Stimulated activated CD4-positive, alpha-beta T cell treated with anti-CD3 and anti-CD28 coated beads, Interleukin-12 subunit alpha, Interleukin-12 subunit beta, amount 100 ng/mL, for 48 hours (primary cell): ENCODE results near the gene PLCB1.

Experiments
- DNase-seq, 3 donors: peaks; one replicate each; pipeline ENCODE4 v3.0.0-alpha.2; 2020; ENCODE audit warnings: low read depth in 2 of 3, low spot score in 1 of 3

PLCB1 gene

DNA sequence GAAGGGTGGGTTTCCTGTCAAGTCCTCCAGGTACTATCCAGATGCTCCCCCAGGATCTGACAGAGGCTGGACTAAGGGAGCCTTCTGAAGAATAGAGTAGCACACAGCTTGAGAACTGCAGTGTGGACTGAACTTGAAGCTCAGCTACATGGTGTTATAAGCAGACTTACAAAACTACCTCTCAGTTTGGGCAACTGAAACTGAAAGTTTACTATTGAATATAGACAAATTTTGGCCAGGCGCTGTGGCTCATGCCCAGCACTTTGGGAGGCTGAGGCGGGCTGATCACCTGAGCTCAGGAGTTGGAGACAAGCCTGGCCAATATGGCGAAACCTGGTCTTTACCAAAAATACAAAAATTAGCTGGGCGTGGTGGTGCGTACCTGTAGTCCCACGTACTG lies 348.5 kb downstream of the PLCB1 start:
- no peak for DNase-seq

DNA sequence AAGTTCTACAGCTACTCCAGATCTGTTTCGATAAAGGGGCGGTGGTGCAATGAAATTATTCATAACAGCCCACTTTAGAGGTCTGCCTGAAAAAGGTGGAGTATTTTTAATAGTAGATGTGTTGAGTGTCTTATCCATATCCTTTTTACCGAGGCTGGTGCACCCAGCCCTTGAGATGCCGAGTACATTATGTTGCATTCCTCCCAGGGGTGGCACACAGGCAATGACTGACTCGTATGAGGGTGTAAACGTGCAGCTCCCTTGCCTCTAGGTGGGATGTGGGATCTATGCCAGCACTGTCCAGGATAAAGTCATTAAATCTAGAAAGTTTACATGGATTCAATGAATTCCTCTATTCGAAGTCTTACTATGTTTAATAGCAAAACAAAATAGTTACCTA lies 355.6 kb downstream of the PLCB1 start:
- no peak for DNase-seq

DNA sequence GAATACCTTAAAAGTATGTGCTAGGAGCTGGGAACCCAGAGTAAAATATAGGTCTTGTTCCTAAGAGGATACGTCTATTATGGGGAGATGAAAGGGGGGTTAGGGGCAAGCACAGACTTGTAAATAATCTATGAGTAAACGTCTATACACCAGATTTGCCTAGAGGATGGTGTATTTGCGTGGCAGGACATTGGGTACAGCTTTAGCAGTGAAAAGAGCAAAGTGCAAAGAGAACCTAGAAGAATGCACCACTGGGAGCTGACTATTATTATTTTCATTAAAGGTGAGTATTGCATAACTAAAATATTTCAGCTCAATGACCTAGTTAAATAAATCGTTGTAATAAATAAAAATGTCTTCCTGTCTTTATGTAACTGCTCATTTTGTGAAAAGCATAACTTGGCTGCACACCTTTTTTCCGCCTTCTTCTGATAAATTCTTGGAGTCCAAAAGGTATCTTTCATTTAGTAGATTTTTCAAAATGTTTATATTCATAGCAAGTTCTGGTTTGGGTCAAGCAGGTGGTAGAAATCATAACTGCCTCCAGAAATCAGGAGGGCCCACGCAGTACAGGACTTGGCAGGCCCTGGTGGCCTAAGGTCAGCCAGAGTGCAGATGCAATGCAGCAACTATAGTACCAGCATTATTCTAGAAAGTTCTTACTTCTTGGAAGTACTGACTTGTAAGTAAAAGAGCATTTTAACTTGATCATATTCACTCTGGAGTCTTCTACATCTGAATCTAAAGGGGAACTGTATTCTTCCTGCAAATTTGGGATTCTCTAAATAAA lies 357.2 kb downstream of the PLCB1 start:
- no peak for DNase-seq

DNA sequence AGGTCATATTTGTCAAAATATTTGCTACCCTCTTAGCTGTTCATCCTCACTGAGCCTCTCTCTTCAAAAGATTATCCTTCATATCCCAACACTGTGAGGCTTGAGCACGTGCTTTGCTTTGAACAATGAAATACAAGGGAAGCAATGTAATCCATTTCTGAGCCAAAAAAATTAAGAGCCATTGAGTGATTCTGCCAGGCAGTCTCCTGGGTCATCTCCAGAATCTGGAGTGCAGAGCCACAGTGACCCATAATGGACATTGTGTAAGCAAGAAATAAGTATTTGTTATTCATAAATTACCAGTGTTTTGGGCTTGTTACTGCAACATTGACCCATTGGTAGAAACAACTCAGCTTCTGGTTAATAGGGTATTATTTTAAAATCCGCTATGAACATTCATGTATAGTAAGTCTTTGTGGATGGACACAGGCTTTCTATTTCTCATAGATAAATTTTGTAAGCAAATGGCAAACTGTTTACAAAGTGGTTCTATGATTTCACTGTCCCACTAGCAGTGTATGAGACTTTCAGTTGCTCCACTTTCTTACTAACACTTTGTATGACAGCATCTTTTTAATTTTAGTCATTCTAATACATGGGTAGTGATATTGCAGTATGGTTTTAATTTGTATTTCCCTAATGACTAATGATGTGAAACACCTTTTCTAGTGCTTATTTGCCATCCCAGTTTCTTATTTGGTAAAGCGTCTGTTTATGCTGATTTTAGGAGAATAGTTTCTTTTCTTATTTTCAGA lies 358.2 kb downstream of the PLCB1 start:
- DNase-seq: no peak

DNA sequence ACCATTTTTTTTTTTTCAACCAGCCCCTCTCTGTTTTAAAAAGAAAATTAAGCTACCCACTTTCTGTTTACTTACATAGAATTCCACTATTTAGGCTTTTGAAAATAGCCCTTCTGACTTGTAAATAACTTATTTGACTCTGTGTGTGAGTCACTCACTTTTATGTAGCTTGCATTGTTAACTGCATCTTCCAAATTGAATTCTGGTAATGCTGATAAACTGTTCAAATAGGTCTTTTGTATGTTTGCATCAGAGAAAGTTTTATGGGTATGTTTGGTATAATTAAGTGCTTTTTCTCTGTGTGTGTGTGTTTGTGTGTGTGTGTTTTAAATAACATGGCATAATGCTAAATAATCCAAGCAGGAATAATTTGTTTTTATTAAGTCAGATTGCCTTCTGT lies 360.1 kb downstream of the PLCB1 start:
- no peak for DNase-seq

DNA sequence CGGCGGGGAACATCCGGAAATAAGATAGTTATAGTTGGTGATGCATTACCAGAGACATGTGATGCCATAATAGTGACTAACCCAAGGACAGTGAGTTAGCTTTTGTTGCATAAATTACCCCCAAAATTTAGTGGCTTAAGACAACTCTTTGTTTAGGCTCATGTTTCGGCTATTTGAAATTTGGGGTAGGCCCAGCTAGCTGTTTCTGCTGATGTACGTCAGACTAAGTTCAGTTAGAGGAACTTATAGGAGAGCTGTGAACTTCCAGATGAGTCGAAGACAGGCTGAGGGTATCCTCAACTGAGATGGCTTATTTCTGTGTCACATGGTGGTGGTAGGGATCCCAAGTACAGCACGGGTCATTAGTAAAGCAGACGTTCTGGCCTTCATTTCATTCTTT lies 366.5 kb downstream of the PLCB1 start:
- no peak for DNase-seq

DNA sequence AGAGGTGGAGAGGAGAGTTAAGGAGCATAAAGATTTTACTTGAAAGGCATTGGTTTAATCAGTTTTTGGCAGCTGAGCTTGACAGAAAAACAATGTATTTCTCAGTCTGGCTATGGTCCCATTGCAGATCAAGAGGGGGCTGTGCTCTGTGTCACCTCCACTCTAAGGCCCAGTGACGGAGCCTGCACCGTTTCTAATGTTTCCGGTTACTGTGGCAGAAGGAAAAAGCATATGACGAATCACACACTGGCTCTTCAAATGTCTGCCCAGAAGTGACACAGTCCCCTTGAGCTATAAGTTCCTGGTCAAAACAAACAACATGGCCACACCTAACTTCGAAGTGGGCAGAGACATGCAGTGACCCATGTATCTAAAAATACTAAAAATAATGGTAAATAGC lies 372.0 kb downstream of the PLCB1 start:
- DNase-seq: no peak

DNA sequence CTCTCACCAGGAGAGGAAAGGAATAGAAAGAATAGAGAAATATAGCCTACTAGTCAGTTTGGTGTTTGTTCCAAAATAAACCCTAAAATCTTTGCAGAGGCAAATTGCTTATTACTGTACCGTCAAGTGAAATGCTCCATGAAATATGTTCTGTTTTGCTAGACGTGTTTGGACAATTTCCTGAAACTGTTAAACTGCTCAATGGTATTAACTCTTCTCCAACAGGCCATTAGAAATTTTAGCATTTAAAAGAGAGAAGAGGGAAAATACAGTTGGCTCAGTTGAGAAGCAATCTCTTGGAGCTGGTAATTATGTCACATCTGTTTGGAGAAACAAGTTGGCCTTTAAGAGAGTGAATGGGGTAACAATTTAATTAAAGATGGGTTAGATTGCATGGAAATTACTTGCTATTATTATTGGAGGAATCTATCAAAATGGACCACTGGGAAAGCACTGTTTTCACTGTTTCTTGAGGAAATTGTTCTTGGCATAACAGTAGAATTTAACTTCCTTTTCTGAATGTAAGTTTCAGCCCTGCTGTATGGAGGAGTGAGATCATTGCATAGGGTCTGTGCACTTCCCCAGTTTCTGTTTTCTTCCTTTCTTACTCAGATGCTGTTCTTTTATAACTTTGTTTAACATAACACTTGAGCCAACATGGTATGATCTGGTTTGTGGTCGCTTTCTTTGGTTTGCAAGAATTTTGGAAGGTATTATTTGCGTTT lies 373.6 kb downstream of the PLCB1 start:
- no peak for DNase-seq

DNA sequence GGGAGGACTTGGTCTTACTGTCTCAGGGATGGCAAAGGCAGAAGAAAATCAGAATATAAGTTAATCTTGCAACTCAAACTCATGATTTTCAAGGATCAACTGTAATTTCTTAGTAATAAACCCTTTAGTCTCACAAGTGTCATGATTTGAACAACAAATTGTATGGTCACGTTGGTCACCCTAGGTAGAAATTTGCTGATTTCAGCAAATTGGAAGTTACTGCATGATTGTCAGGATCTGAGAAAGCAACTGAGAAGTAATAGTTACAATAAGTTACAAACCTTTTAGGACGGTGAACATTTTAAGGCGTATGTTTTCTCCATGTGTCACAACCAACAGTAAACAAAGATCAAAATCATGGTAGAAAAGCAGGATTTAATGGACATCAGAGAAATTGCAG lies 375.2 kb downstream of the PLCB1 start:
- no peak for DNase-seq

DNA sequence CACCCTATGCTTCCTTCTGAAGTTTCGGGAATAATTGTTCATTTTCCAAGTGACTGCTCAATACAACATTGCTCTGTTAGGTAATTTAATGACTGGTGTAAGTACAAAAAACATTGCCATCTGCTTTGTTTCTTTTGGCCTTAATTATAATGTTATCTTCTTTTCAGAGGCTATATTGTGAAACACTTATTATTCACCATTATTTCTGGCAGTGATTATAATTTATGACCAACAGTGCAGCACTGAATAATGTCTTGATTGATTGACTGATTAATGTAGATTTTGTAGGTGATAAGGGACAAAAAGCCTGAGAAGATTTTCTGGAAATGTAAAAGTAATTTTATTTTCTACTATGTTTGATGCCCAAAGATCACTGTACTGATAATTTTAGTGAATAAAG lies 377.7 kb downstream of the PLCB1 start:
- DNase-seq: no peak

DNA sequence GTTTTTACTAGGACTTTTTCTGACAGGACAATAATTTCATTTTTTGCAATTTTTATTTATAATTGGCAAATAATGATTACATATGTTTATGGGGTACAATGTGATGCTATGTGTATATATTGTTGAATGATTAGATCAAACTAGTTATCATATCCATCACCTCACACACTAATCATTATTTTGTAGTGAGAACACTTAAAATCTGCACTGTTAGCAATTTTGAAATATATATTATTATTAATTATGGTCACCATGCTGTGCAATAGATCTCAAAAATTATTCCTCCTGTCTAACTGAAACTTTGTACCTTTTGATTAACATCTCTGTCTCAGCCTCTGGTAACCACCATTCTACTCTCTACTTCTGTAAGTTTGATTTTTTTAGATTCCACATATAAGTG lies 378.7 kb downstream of the PLCB1 start:
- no peak for DNase-seq

DNA sequence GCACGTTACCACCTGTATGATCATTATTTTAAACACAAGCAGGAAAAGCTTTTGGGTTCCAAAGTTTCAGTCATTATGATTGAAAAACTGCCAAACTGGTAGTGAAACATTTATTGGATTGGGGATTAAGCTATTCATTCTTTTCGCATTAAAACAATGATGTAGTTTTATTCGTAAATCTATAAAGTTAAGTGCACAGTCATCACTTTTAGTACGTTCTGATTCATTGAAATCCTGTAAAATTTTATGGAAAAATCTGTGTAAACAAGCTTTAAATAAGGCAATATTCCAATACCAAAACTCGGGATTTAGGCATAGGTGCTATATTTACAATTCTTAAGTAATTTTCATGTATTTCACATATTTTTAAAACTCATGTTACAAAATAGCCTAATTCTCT lies 379.9 kb downstream of the PLCB1 start:
- DNase-seq: no peak

DNA sequence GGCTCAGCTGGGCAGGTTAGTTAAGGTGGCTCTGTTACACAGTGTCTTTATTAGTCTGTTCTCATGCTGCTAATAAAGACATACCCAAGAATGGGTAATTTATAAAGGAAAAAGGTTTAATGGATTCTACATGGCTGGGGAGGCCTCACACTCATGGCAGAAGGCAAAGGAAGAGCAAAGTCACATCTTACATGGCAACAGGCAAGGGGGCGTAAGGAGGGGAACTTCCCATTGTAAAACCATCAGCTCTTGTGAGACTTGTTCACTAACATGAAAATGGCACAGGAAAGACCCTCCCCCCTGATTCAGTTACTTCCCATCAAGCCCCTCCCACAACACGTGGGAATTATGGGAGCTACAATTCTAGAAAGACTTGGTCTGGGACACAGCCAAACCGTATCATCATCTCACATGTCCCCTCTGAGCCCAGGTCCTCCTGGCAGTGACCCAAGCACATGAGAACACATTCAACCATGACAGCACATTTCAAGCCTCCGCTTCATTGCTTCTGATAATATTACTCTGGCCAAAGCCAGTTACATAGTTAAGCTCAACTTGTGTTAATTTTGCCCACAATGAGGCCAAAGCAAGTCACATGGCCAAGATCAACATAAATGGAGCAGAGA lies 383.9 kb downstream of the PLCB1 start:
- DNase-seq: no peak

DNA sequence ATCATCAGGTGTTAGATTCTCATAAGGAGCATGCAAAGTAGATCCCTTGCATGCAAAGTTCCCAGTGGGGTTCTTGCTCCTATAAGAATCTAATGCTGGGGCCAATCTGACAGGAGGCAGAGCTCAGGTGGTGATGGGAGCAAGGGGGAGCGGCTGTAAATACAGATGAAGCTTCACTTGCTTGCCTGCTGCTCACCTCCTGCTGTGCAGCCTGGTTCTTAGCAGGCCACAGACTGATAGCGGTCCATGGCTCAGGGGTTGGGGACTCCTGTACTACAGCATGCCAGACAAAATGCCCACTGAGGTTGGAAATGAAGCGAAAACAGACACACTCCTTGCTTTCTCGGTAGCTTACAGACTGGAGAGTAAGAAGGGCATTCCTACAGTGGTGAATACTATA lies 386.8 kb downstream of the PLCB1 start:
- DNase-seq: no peak

DNA sequence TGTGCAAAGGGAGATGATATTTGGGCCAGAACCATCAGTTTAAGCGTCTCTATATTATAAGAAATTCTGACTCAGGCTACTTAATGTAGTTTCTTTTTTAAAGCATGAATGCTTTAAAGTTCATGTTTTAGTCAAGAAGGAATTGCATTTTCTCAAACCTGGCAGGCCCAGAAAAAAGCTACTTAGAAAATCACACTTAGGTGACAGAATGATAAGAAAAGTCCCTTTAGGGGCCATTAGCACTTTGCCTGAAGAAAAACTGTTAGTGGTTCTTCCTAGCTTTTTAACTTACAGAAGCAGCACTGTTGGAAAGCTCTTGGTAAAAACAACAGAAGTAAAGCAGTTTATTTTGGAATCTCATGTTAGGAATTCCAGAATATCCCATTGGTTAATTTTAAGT lies 387.8 kb downstream of the PLCB1 start:
- no peak for DNase-seq

DNA sequence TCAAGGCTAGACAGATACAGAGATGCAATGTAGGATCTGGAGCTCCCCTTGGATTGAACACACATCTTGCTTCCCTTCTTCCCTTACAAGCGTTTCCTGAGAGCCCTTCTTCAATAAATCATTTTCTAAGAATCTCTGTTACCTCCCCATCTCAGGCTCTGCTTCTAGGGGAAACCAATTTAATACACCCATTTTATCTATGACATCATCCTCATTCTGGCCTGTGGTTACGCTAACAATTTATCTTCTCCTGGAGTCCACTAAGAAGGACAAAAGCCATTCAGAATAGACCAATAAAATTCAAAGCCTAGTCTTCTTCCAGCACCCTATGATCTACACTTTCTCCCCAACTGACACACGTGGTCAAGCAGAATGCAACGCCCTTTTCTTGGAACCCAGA lies 390.1 kb downstream of the PLCB1 start:
- DNase-seq: no peak

DNA sequence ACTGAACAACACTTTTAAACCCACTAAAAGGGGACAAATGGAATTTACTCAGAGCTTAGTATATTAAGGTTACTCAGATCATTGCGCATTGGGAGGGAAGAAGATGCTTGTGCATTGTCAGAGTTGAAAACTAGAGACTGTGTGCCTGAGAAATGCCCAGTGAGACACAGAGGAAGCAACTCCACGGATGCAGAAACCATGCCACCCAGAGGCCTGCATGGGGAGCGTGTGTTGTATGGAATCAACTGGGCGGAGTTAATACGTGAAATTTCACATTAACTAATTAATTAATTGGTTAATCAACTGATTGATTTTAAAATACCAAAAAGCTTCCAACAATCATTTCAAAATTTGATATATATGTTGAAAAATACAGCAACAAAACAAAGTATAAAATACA lies 391.6 kb downstream of the PLCB1 start:
- no peak for DNase-seq

DNA sequence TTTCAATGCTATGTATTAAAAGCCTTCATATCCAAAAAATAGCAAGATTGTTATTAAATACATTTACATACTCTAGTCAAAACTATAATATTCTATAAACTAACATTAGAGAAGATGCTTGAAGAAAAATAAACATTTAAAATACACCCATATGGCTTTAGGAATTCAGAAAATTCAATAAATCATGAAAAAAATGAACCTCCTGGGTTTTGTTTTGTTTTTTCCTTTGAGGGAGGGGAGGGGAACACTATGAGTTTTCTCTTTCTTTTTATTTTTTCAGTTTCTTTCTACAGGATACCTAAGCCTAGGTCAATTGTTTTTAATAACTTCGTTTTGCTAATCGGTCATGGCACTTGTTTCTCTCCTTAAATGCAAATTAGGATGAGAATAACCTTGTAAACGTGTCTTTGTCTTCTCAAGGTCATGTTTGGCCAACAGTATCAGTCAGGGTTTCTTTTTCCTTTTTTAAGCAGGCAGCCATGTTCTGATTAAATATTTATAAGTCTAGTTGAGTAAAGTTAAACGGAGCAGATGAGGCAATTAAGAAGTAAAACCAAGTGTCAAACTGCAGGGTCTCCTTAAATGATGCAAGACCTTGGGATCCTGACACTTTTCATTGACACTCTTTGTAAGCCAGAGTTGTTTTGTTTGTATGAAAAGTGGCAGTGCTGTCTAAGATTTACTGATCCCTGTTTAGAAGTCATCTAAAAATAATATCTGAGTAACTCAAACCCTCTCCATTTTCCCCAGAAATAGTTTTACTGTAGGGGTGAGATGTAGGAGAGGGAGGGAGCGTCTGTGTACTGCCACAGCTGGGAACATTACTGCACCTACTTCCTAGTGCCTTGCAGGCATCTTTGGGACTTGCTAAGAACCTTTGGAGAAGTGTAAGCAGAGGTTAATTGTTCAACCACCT lies 392.3 kb downstream of the PLCB1 start:
- no peak for DNase-seq

DNA sequence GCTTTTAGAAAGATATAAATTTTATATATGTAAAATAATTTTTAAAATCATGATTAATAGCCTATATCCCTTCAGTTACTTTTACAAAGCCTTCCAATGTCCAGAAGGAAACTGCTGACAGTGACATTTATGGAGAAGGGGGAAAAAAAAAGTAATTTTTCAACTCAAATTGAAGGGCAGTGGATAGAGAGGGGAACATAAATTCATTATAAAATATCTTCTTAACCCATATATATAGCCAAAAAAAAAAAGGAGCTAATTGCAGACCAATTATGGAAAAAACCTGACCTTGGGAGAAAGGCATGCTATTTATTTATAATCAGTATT lies 392.9 kb downstream of the PLCB1 start:
- DNase-seq: no peak

DNA sequence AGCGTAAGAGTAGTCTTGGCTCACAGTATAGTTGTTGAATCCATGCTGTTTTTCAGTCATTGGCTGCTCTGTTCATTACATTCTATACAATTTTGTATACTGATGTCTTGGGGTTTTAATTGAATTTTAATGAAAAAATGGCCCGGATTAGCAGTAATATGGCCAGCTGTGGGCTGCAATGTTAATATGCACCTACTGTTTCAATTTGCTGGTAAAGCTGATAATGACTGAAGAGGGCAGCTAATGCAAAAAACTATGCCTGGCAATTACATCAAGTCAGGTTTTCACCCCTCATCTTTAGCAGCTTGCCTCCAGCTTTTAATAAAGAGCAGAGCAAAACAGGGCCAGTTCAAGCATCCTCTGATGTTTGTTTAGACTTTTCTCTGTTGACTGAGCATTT lies 394.5 kb downstream of the PLCB1 start:
- DNase-seq: no peak
